HepG2 (cell line): ENCODE measurements around the gene RAMAC. TPM values are rescaled to one million over a fixed set of nuclear protein-coding genes. Genes with fewer than 3 reads are reported as not detected.

Experiments
- FOSL1 ChIP-seq: sonication (generic); formaldehyde crosslinking; IDR thresholded peaks from 2 replicates; pipeline ENCODE4 v1.9.0; 2021; ENCODE audit warnings: missing genetic modification reagents, borderline replicate concordance
- KDM6A ChIP-seq: IDR thresholded peaks from 2 replicates; pipeline ENCODE4 v1.6.1; 2016; ENCODE audit warnings: low read depth
- MIER2 ChIP-seq: IDR thresholded peaks from 2 replicates; pipeline ENCODE4 v1.6.1; 2016; ENCODE audit warnings: missing biosample characterization, missing genetic modification reagents
- NFYB ChIP-seq: sonication (generic); formaldehyde crosslinking; IDR thresholded peaks from 2 replicates; pipeline ENCODE4 v1.4.0; 2020; ENCODE audit warnings: missing genetic modification reagents
- RXRA ChIP-seq: sonication (generic); formaldehyde crosslinking; IDR thresholded peaks from 2 replicates; pipeline ENCODE4 v1.5.1; 2020; ENCODE audit warnings: missing genetic modification reagents
- TCF7 ChIP-seq: sonication (generic); IDR thresholded peaks from 2 replicates; pipeline ENCODE4 v1.6.1; 2016; ENCODE audit warnings: antibody characterized with exemption, low read depth
- ZBTB21 ChIP-seq: sonication (generic); formaldehyde crosslinking; IDR thresholded peaks from 2 replicates; pipeline ENCODE4 v1.4.0; 2020; ENCODE audit warnings: missing genetic modification reagents
- ZBTB8A ChIP-seq: sonication (generic); formaldehyde crosslinking; IDR thresholded peaks from 2 replicates; pipeline ENCODE4 v1.4.0; 2020; ENCODE audit warnings: mild to moderate bottlenecking, low read depth, missing genetic modification reagents, borderline replicate concordance
- ZNF484 ChIP-seq: sonication (generic); formaldehyde crosslinking; IDR thresholded peaks from 2 replicates; pipeline ENCODE4 v1.5.1; 2020; ENCODE audit warnings: mild to moderate bottlenecking, low read depth, missing genetic modification reagents, borderline replicate concordance
- ZNF629 ChIP-seq: sonication (generic); formaldehyde crosslinking; conservative IDR thresholded peaks from 2 replicates; pipeline ENCODE4 v1.5.0; 2020; ENCODE audit warnings: missing genetic modification reagents
- polyA plus RNA-seq, 8 experiments: library from polyadenylated mRNA; depleted of rRNA in 3 of 8; stranded (reverse) in 7 of 8; unstranded in 1 of 8; fragments of >200 nt; fragmentation: Illumina TruSeq in 4 of 8; extraction: Trizol in 4 of 8; gene quantifications; 2 replicates each; pipeline versions ENCODE4 v1.2.1 to v1.2.3, GENCODE V29; 2011 to 2016; ENCODE audit warnings: low read depth in 4 of 8, missing spikeins in 1 of 8, mixed read lengths in 1 of 8; ENCODE audit not compliant: insufficient read depth in 1 of 8
- total RNA-seq, 5 experiments: library from RNA; depleted of rRNA; stranded (reverse); fragments of >200 nt; fragmentation: Illumina TruSeq; extraction: Trizol; gene quantifications; 2 replicates each; pipeline ENCODE4 v1.2.3, GENCODE V29; 2016; ENCODE audit warnings: low read depth in 1 of 5
- TF ChIP-seq, protein P1 (sequence below): sonication (generic); formaldehyde crosslinking; IDR thresholded peaks from 2 replicates; pipeline ENCODE4 v1.4.0; 2020; ENCODE audit warnings: missing genetic modification reagents
- TF ChIP-seq, protein P2 (sequence below): IDR thresholded peaks from 2 replicates; pipeline ENCODE4 v1.6.1; 2016; ENCODE audit warnings: missing compliant biosample characterization, missing genetic modification reagents, borderline replicate concordance
- TF ChIP-seq, protein P3 (sequence below): sonication (generic); formaldehyde crosslinking; IDR thresholded peaks from 2 replicates; pipeline ENCODE4 v1.5.1; 2020; ENCODE audit warnings: missing genetic modification reagents, mild to moderate bottlenecking, borderline replicate concordance
- TF ChIP-seq, protein P4 (sequence below): sonication (generic); formaldehyde crosslinking; IDR thresholded peaks from 2 replicates; pipeline ENCODE4 v1.5.0; 2020; ENCODE audit warnings: mild to moderate bottlenecking, missing genetic modification reagents, borderline replicate concordance
- TF ChIP-seq, protein P5 (sequence below): sonication (generic); formaldehyde crosslinking; IDR thresholded peaks from 2 replicates; pipeline ENCODE4 v1.4.0; 2020; ENCODE audit warnings: mild to moderate bottlenecking, missing genetic modification reagents

The RAMAC gene
- total and polyA plus RNA-seq, 2 of the 13 experiments (the other 11 are each of a cell fraction or from before 2014, with no cell fraction given): 22.2 to 45.9 TPM

DNA sequence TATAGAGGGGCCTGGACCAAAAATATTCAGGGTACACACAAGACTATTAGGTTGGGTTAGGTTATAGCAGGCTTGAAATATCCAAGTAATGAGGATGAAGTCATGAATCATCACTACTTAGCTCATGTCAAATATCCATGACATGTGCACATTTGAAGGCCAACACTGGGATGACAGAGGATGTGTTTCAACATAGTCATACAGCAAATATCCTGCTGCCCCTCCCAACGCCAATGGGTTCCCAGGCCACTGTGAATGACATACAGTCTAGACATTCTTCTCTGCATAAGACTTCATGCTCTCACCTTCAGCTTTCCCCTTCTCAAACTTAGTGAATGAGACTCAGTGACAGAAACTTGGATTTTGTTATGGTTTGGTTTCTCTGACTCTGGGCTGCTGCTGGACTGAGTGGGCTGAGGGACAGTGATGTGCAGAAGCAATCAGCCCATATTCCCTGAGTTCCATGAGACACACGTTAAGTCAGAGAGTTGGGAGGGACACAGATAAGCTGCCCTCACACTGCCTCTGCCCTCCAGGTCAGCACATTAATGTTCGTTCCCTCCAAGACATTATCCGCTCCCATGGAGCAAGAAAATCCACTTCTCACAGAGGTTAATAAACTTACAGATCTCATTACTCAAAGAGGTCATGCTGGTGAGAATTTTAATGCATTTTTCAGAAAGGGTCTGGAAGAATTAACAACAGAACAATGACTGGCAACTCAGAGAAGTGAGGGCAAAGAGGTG is 48.9 kb upstream of the RAMAC start (continued):
- TF ChIP-seq NFYB (CRISPR knock-in tag) (no peak), KDM6A (CRISPR knock-in tag) (no peak), ZBTB8A (CRISPR knock-in tag) (no peak), ZNF629 (CRISPR knock-in tag) (no peak), ZBTB21 (CRISPR knock-in tag) (peak; percentile 89), MIER2 (CRISPR knock-in tag) (no peak), RXRA (CRISPR knock-in tag) (no peak), ZNF484 (CRISPR knock-in tag) (no peak), TCF7 (no peak), FOSL1 (CRISPR knock-in tag) (no peak)
- TF ChIP-seq, protein P1, sequence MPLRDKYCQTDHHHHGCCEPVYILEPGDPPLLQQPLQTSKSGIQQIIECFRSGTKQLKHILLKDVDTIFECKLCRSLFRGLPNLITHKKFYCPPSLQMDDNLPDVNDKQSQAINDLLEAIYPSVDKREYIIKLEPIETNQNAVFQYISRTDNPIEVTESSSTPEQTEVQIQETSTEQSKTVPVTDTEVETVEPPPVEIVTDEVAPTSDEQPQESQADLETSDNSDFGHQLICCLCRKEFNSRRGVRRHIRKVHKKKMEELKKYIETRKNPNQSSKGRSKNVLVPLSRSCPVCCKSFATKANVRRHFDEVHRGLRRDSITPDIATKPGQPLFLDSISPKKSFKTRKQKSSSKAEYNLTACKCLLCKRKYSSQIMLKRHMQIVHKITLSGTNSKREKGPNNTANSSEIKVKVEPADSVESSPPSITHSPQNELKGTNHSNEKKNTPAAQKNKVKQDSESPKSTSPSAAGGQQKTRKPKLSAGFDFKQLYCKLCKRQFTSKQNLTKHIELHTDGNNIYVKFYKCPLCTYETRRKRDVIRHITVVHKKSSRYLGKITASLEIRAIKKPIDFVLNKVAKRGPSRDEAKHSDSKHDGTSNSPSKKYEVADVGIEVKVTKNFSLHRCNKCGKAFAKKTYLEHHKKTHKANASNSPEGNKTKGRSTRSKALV: no peak
- TF ChIP-seq, protein P2, sequence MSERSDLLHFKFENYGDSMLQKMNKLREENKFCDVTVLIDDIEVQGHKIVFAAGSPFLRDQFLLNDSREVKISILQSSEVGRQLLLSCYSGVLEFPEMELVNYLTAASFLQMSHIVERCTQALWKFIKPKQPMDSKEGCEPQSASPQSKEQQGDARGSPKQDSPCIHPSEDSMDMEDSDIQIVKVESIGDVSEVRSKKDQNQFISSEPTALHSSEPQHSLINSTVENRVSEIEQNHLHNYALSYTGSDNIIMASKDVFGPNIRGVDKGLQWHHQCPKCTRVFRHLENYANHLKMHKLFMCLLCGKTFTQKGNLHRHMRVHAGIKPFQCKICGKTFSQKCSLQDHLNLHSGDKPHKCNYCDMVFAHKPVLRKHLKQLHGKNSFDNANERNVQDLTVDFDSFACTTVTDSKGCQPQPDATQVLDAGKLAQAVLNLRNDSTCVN (CRISPR knock-in tag): no peak
- TF ChIP-seq, protein P3, sequence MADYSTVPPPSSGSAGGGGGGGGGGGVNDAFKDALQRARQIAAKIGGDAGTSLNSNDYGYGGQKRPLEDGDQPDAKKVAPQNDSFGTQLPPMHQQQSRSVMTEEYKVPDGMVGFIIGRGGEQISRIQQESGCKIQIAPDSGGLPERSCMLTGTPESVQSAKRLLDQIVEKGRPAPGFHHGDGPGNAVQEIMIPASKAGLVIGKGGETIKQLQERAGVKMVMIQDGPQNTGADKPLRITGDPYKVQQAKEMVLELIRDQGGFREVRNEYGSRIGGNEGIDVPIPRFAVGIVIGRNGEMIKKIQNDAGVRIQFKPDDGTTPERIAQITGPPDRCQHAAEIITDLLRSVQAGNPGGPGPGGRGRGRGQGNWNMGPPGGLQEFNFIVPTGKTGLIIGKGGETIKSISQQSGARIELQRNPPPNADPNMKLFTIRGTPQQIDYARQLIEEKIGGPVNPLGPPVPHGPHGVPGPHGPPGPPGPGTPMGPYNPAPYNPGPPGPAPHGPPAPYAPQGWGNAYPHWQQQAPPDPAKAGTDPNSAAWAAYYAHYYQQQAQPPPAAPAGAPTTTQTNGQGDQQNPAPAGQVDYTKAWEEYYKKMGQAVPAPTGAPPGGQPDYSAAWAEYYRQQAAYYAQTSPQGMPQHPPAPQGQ (CRISPR knock-in tag): no peak
- TF ChIP-seq, protein P4, sequence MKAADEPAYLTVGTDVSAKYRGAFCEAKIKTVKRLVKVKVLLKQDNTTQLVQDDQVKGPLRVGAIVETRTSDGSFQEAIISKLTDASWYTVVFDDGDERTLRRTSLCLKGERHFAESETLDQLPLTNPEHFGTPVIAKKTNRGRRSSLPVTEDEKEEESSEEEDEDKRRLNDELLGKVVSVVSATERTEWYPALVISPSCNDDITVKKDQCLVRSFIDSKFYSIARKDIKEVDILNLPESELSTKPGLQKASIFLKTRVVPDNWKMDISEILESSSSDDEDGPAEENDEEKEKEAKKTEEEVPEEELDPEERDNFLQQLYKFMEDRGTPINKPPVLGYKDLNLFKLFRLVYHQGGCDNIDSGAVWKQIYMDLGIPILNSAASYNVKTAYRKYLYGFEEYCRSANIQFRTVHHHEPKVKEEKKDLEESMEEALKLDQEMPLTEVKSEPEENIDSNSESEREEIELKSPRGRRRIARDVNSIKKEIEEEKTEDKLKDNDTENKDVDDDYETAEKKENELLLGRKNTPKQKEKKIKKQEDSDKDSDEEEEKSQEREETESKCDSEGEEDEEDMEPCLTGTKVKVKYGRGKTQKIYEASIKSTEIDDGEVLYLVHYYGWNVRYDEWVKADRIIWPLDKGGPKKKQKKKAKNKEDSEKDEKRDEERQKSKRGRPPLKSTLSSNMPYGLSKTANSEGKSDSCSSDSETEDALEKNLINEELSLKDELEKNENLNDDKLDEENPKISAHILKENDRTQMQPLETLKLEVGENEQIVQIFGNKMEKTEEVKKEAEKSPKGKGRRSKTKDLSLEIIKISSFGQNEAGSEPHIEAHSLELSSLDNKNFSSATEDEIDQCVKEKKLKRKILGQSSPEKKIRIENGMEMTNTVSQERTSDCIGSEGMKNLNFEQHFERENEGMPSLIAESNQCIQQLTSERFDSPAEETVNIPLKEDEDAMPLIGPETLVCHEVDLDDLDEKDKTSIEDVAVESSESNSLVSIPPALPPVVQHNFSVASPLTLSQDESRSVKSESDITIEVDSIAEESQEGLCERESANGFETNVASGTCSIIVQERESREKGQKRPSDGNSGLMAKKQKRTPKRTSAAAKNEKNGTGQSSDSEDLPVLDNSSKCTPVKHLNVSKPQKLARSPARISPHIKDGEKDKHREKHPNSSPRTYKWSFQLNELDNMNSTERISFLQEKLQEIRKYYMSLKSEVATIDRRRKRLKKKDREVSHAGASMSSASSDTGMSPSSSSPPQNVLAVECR (CRISPR knock-in tag): no peak
- TF ChIP-seq, protein P5, sequence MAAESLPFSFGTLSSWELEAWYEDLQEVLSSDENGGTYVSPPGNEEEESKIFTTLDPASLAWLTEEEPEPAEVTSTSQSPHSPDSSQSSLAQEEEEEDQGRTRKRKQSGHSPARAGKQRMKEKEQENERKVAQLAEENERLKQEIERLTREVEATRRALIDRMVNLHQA (CRISPR knock-in tag): no peak
